ENCODE data around the gene HRH4.

DNA sequence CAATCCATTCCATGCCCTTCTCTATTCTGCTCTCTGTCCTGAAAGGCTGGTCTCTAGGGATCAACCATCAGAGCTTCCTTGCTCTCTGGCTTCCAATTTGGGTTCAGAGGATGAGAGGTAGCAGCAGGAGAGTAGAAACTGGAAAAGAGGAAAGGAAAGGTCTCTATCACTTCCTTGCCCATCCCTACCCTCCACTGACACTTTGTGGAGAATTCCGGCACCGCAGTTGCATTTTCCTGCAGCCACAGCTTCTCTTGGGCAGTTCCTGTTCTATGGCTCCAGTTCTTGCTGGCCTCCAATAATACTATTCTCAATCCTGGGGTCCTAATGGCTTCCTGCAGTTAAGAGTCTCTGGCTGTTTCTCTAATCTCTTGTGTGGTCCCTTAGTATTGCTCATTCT is 47.3 kb upstream of the HRH4 start:
- TF ChIP-seq, protein P1, sequence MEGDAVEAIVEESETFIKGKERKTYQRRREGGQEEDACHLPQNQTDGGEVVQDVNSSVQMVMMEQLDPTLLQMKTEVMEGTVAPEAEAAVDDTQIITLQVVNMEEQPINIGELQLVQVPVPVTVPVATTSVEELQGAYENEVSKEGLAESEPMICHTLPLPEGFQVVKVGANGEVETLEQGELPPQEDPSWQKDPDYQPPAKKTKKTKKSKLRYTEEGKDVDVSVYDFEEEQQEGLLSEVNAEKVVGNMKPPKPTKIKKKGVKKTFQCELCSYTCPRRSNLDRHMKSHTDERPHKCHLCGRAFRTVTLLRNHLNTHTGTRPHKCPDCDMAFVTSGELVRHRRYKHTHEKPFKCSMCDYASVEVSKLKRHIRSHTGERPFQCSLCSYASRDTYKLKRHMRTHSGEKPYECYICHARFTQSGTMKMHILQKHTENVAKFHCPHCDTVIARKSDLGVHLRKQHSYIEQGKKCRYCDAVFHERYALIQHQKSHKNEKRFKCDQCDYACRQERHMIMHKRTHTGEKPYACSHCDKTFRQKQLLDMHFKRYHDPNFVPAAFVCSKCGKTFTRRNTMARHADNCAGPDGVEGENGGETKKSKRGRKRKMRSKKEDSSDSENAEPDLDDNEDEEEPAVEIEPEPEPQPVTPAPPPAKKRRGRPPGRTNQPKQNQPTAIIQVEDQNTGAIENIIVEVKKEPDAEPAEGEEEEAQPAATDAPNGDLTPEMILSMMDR (IDR thresholded peaks at IDR 0.05), result no peak
- no peak for TF ChIP-seq EZH2 (IDR thresholded peaks at IDR 0.05; ENCODE audit: borderline replicate concordance, insufficient read depth, low read depth, low read length, poor library complexity, severe bottlenecking)
